GM15510 (cell line): Measurements from ENCODE around the gene ARHGEF2.

Experiments used
- POLR2A ChIP-seq: IDR thresholded peaks from 3 replicates; pipeline ENCODE4 v1.6.1; 2011; ENCODE audit warnings: borderline replicate concordance; ENCODE audit not compliant: insufficient read length; ENCODE audit errors: extremely low read depth

The ARHGEF2 gene

GRCh38 chr1:155944444-155944799, 33.9 kb downstream of the ARHGEF2 start:
- TF ChIP-seq POLR2A: no peak

- TF ChIP-seq POLR2A: no peak
Observed at GRCh38 chr1:155942578-155943141, 35.7 kb downstream of the ARHGEF2 start.

- TF ChIP-seq POLR2A: no peak
Observed at GRCh38 chr1:155941845-155942531, 36.4 kb downstream of the ARHGEF2 start.

GRCh38 chr1:155940993-155941844, 37.1 kb downstream of the ARHGEF2 start, which contains the start of gene RXFP4:
TSS of gene RXFP4 (plus strand) at chr1:155941638. CDS start at chr1:155941710, 72 bp downstream.
- TF ChIP-seq POLR2A: peak; percentile 43

GRCh38 chr1:155940482-155940992, 37.8 kb downstream of the ARHGEF2 start:
- no peak for TF ChIP-seq POLR2A

GRCh38 chr1:155938220-155938627, 40.1 kb downstream of the ARHGEF2 start:
- TF ChIP-seq POLR2A: no peak

- no peak for TF ChIP-seq POLR2A
Observed at GRCh38 chr1:155934936-155935590, 43.3 kb downstream of the ARHGEF2 start.

GRCh38 chr1:155934097-155934935, 44.0 kb downstream of the ARHGEF2 start, which contains the start of gene KHDC4:
TSS of gene KHDC4 (minus strand) at chr1:155934413. CDS start at chr1:155934373, 40 bp downstream.
- TF ChIP-seq POLR2A: peak; percentile 95

- TF ChIP-seq POLR2A: no peak
Observed at GRCh38 chr1:155933591-155934096, 44.7 kb downstream of the ARHGEF2 start.

- TF ChIP-seq POLR2A: no peak
Observed at GRCh38 chr1:155932487-155932886, 45.9 kb downstream of the ARHGEF2 start.

GRCh38 chr1:155932081-155932480, 46.3 kb downstream of the ARHGEF2 start:
- TF ChIP-seq POLR2A: no peak

GRCh38 chr1:155931332-155932038, 46.9 kb downstream of the ARHGEF2 start:
- no peak for TF ChIP-seq POLR2A

GRCh38 chr1:155929057-155929456, 49.3 kb downstream of the ARHGEF2 start:
- no peak for TF ChIP-seq POLR2A
